Epidermal melanocyte (primary cell): ENCODE data around the gene NR1H4.
"Not testable (repeated sequence)": the region's sequence is repeated elsewhere in the genome, so short reads cannot be mapped to it uniquely, and the experiment has no call there.

Source experiments
- DNase-seq: peaks from one replicate; pipeline ENCODE4 v3.0.0; 2011; ENCODE audit warnings: low spot score; ENCODE audit not compliant: insufficient read length

Gene NR1H4

GRCh38 chr12:100566887-100567637 lies 93.4 kb downstream of the NR1H4 start:
- DNase-seq, result no peak

GRCh38 chr12:100567945-100568344 lies 94.3 kb downstream of the NR1H4 start:
- DNase-seq, result no peak

GRCh38 chr12:100572184-100572583 lies 98.5 kb downstream of the NR1H4 start:
- no peak for DNase-seq

GRCh38 chr12:100573292-100574186 lies 99.9 kb downstream of the NR1H4 start, which contains the start of gene GAS2L3:
Gene GAS2L3, plus strand, starts transcription at chr12:100573684. Its CDS starts 21,221 bp downstream, at chr12:100594905.
- peak; percentile 54 for DNase-seq

- no peak for DNase-seq
Measured at GRCh38 chr12:100574187-100575074, 100.8 kb downstream of the NR1H4 start.

GRCh38 chr12:100576331-100577036 lies 102.8 kb downstream of the NR1H4 start:
- peak; percentile 24 for DNase-seq

GRCh38 chr12:100578923-100579322 lies 105.3 kb downstream of the NR1H4 start:
- no peak for DNase-seq

GRCh38 chr12:100579844-100580243 lies 106.2 kb downstream of the NR1H4 start:
- DNase-seq, result no peak

- DNase-seq, result no peak
Measured at GRCh38 chr12:100584256-100584655, 110.6 kb downstream of the NR1H4 start.

- no peak for DNase-seq
Measured at GRCh38 chr12:100591979-100592378, 118.3 kb downstream of the NR1H4 start.

GRCh38 chr12:100593490-100593889 lies 119.8 kb downstream of the NR1H4 start:
- DNase-seq, result no peak

- DNase-seq, result no peak
Measured at GRCh38 chr12:100601626-100602025, 128.0 kb downstream of the NR1H4 start.

GRCh38 chr12:100602997-100603396 lies 129.3 kb downstream of the NR1H4 start:
- not testable (repeated sequence) for DNase-seq

- no peak for DNase-seq
Measured at GRCh38 chr12:100608776-100609175, 135.1 kb downstream of the NR1H4 start.

- no peak for DNase-seq
Measured at GRCh38 chr12:100610666-100611430, 137.2 kb downstream of the NR1H4 start.

- DNase-seq, result no peak
Measured at GRCh38 chr12:100612606-100613005, 138.9 kb downstream of the NR1H4 start.
